ENCODE results near the gene SH3BGRL2.

The SH3BGRL2 gene

GRCh38 chr6:79699606-79700005, 68.5 kb downstream of the SH3BGRL2 start:
- no peak for DNase-seq (ENCODE audit: low read depth)

GRCh38 chr6:79702691-79703090, 71.6 kb downstream of the SH3BGRL2 start:
- DNase-seq (ENCODE audit: low read depth), result peak; percentile 9

DNA sequence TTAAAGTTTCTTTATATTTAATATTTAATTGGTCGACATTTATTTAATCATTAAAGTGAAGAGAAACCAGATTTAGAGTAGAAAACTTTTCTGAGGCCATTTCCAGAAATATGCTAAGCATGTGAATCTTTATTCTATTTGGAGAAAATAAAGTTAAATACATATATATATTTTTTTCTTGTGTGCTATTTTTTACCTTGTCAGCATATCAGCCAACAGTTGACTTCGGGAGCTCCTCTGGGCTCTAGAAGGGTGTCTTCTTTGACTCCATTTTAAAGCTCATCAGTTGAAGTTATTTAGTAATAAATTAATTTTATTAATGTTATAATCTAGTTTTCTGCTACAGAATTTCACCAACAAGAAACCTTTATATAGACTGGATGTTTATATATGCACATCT, 73.1 kb downstream of the SH3BGRL2 start:
- DNase-seq (ENCODE audit: low read depth), result no peak

- DNase-seq (ENCODE audit: low read depth), result no peak
Observed at GRCh38 chr6:79705456-79705995, 74.4 kb downstream of the SH3BGRL2 start.

DNA sequence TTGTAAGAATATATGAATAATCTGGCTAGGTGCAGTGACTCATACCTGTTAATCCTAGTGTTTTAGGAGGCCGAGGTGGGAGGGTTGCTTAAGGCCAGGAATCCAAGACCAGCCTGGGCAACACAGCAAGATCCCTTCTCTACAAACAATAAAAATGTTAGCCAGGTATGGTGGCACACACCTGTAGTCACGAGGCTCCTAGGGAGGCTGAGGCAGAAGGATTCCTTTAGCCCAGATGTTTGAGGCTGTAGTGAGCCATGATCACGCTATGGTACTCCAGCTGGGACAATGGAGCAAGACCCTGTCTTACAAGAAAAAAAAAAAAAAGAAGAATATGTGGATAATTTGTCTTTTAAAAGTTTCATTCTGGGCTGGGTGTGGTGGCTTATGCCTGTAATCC, 75.4 kb downstream of the SH3BGRL2 start:
- DNase-seq (ENCODE audit: low read depth), result no peak

- DNase-seq (ENCODE audit: low read depth), result no peak
Observed at GRCh38 chr6:79707621-79708020, 76.5 kb downstream of the SH3BGRL2 start.

- no peak for DNase-seq (ENCODE audit: low read depth)
Observed at GRCh38 chr6:79708095-79708791, 77.1 kb downstream of the SH3BGRL2 start.

DNA sequence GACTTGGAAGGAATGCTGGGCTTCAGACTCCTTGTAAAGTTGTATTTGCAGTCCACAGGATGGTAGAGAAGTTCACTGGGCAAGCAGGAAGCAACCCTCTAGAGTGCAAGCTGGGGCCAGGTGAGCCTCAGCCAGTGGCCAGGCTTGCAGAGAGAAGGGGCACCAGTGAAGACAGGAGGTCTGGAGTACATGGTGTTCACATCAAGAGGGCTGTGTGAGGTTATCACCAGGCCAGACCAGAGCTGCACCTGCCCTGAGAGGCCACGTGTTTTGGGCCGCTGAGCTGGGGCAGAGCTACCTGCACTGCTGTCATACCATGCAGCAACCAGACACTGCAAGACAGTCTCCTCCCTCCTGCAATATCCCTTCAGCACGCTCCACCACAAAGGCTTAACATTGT, 79.0 kb downstream of the SH3BGRL2 start:
- no peak for DNase-seq (ENCODE audit: low read depth)

DNA sequence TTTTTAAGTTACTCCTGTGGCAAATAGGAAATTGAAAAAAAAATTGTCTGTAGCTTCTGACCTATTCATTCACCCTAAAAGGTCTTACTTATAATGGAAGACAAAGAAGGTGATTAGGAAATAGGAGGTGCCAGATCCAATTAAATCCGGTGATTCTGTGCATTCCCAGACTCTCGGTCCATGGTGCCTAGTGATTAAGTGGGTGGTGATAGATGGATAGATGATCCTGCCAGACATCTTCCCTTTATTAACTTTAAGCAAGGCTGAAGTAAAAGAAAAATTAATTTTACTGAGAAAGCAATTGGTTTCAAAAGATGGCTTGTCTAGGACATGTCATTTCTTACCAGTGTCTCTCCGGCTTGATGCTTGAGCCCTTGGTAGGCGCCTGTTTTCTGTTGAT, 80.0 kb downstream of the SH3BGRL2 start:
- DNase-seq (ENCODE audit: low read depth), result no peak

DNA sequence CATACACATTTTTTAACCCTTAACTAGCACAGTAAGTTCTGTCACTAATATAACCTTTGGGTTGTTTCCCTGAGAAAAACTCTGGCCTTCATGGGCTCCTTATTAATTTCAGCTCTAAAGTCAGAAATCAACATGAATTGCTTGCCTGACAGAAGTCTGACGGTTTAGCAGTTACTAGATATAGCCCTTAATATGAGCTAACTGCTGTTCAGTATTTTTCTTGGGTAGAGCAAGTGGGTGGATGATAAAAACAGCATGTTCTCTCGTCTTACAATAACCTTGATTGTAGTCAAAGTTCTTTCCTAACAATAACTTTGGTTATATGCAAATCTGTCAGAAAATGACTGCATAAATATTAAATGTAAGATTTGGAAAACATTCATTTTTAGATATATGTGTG, 81.0 kb downstream of the SH3BGRL2 start:
- DNase-seq (ENCODE audit: low read depth), result no peak

DNA sequence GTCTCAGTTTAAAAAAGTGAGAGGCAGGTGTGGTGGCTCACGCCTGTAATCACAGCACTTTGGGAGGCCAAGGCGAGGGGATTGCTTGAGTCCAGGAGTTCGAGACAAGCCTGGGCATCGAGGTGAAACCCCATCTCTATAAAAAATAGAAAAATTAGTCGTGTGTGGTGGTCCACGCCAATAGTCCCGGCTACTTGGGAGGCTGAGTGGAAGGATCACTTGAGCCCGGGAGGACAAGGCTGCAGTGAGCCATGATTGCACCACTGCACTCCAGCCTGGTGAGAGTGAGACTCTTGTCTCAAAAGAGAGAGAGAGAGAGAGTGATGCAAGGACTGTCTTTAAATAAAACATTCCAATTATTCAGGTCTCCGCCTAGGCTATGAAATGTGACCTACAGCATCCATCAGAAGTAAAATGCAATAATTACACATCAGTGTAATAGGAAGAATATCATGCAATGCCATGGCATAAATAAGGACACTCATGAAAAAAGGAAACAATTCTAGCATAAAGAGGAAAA, 81.5 kb downstream of the SH3BGRL2 start:
- DNase-seq (ENCODE audit: low read depth), result no peak

DNA sequence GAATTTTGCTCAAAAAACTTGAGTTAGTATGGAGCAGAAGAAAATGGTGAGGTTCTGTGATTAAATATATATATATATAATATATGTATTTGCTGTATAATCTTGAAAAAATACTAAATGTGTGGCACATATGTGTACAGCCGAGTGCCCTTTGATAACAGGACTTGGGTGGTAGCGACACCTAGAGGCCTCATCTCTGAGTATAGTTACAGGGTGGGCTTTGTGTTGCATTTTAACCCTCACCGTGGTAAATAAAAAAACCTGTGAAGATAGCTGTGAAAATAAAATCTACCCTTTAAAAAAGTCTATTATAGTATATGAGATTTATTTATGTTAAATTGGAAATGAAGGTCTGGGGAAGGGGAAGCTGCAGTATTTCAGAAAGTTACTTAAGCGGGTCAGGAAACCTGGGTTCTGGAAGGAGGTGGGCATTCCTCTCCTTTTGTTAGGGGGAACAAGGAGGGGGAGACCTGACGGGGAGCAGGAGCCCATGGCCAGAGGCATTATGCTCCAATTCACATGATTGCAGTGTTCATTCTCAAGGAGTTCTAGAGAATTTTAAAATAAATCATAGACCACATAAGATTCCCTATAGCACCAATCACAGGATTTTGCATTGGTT, 82.7 kb downstream of the SH3BGRL2 start:
- DNase-seq (ENCODE audit: low read depth), result peak; percentile 35

GRCh38 chr6:79717989-79718388, 86.9 kb downstream of the SH3BGRL2 start:
- DNase-seq (ENCODE audit: low read depth), result no peak

- no peak for DNase-seq (ENCODE audit: low read depth)
Observed at GRCh38 chr6:79718509-79719247, 87.5 kb downstream of the SH3BGRL2 start.

- no peak for DNase-seq (ENCODE audit: low read depth)
Observed at GRCh38 chr6:79719248-79719960, 88.3 kb downstream of the SH3BGRL2 start.

DNA sequence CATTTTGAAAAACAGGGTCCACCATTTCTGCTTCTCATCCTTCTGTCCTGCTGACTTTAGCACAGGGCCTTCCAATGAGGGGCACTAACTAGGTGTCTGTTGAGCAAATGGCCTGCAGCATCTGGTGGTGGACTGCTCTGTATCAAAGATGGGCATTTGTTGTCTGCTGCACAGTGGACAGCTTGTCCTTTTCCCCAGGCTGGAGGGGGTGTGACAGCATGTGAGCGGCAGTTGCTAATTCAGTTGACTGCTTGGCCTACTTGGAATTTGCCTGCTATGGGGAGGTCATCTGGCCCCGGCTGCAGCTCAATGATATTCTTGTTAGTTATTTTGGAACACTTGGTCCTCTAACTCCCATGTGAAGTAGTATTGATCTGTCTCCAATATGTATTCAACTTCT, 93.7 kb downstream of the SH3BGRL2 start:
- no peak for DNase-seq (ENCODE audit: low read depth)

DNA sequence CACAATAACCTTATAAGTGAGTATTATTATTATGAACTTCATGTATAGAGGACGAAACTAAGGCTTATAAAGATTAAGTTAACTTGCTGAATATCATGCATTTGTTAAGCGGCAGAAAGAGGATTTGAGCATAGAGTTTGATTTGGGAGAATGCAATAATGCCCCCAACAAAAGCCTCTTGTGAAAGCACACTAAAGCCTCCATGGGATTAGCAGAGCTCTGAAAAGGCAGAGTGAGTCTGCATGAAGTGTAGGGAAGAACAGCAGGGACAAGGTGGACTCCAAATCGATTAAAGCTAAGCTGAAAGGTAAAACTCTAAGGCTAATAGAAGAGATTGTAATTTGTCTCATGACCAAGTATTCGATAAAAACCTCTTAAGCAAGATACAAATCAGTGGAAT, 100.3 kb downstream of the SH3BGRL2 start:
- DNase-seq (ENCODE audit: low read depth), result no peak

DNA sequence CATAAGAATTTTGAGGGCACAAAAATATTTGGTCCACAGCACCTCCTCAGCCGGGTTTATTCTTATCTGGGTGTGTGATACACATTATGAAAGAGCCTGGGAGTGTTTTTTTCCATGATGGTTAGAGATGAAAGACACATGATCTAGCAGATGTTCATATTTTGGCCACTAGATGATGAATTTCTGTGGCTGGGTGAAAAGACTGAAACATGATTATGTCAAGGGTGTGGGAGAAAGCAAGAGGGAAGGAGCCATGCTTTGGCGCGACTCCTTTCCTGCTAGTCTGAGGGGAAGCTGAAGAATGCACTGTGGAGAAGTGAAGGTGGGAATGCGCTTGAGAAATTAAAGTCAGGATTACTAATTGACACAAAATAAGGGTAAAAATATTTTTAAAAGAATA, 102.3 kb downstream of the SH3BGRL2 start:
- DNase-seq (ENCODE audit: low read depth), result no peak

DNA sequence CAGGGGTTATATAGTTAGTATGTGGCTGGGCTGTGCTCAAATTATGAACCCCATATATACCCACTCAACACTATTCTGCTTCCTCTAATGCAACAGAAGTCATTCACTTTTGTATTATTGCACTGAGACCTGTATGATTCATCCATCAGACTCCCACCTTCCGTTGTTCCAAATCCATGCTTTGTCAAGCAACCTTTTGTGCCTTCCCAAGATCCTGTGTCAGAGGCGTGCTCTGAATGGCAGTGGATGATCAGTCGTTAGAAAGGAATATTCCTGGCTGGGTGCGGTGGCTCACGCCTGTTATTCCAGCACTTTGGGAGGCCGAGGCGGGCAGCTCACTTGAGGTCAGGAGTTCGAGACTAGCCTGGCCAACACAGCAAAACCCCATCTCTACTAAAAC, 103.2 kb downstream of the SH3BGRL2 start:
- DNase-seq (ENCODE audit: low read depth), result no peak

GRCh38 chr6:79735183-79735582, 104.1 kb downstream of the SH3BGRL2 start:
- DNase-seq (ENCODE audit: low read depth), result no peak

DNA sequence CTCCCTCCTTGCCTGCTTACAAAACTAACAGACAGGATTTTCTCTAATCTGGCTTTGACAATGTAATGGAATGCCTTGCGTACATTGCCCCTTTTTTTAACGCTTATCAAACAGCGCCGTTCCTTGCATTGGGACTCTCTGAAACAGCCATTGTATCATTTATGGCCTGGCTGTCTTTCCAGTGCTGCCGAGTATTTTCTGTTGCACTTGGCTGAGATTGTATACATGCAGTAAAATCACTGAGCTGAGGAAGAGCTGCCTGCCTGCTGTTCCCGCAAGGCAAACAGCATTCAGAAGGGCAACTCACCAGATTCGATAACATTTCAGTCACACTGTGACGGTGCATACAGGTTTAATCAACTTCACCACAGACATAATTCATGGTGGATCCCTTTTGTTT, 106.0 kb downstream of the SH3BGRL2 start:
- DNase-seq (ENCODE audit: low read depth), result no peak

DNA sequence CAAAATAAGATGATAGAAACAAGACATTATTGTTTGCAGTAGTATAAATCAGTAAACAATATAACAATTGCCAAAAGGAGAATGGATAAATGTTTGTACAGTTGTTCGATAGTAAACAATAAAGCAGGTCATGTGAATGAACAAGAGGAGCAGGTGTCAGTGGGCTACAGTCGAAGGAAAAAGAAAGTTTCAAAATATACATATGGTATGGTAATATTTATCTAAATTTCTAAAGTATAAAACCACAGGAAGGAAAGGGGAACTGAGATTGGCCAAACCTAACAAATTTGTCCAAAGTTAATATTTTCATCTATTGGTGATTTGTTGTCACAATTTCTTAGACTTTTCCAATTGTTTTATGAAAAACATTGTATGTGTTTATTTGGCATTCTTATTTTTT, 110.9 kb downstream of the SH3BGRL2 start:
- DNase-seq (ENCODE audit: low read depth), result no peak

Measured in activated gamma-delta T cell treated with anti-CD3 and anti-CD28 coated beads, Interleukin-2, amount 50 U/mL, for 16 hours (primary cell).